ENCODE measurements around the gene RPL36.

GRCh38 chr19:5719961-5720790 is 30.1 kb downstream of the RPL36 start, which contains the start of the genes CATSPERD and LONP1:
- TF ChIP-seq CTCF (IDR thresholded peaks at IDR 0.05) (peak; percentile 84 to 98 (median 93)), POLR2A (IDR thresholded peaks at IDR 0.05) (peak; percentile 51), POLR2AphosphoS5 (IDR thresholded peaks at IDR 0.05) (peak; percentile 99)
